ENCODE measurements around the gene HAUS6. TPM values are rescaled to one million over a fixed set of nuclear protein-coding genes. Genes with fewer than 3 reads are reported as not detected.
"Not testable (repeated sequence)": the region's sequence is repeated elsewhere in the genome, so short reads cannot be mapped to it uniquely, and the experiment has no call there.

HAUS6 gene
- total and polyA plus RNA-seq, 7 donors: 2.4 to 10.9 (median 4.5) TPM

DNA sequence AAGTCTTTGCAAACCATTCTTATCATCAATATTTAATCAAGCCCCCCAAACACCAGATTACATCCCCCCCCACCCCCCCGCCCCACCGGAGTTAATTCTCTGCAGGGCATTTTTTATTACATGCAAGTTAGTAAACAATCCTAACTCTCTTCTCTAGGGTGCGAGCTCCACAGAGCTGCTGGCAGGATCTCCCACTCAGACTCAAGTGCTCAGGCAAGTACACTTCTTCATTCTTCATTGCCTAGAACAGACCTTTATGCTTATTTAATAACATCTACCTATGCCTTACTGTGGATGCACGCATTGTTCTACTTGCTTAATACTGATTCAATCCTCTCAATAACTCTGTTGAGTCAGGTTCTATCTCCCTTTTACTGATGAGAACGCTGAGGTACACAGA is 79.6 kb downstream of the HAUS6 start:
- TF ChIP-seq, protein P1, sequence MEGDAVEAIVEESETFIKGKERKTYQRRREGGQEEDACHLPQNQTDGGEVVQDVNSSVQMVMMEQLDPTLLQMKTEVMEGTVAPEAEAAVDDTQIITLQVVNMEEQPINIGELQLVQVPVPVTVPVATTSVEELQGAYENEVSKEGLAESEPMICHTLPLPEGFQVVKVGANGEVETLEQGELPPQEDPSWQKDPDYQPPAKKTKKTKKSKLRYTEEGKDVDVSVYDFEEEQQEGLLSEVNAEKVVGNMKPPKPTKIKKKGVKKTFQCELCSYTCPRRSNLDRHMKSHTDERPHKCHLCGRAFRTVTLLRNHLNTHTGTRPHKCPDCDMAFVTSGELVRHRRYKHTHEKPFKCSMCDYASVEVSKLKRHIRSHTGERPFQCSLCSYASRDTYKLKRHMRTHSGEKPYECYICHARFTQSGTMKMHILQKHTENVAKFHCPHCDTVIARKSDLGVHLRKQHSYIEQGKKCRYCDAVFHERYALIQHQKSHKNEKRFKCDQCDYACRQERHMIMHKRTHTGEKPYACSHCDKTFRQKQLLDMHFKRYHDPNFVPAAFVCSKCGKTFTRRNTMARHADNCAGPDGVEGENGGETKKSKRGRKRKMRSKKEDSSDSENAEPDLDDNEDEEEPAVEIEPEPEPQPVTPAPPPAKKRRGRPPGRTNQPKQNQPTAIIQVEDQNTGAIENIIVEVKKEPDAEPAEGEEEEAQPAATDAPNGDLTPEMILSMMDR (IDR thresholded peaks at IDR 0.05): no peak
- no peak overlapping the region for H3K27ac ChIP-seq
- no peaks in the 10 kb centered on the region for H3K9me3 ChIP-seq
- peaks cover 0 to 3% (median 2%) of the 10 kb centered on the region in 3 donors for H3K27me3 ChIP-seq (ENCODE audit: insufficient read depth in 3 of 3, low read length in 2 of 3)
- intact Hi-C loops (cut with DNase I): loop anchor here in 1 of 2 donors (10.0 kb wide), 1 partner anchor 1208 kb away; no protein-coding TSS in a partner anchor
- no peak overlapping the region for H3K4me3 ChIP-seq
- H3K4me1 ChIP-seq: no peaks in the 10 kb centered on the region
- no peaks in the 10 kb centered on the region for H3K36me3 ChIP-seq (ENCODE audit: insufficient read depth in 1 of 2, low read depth in 1 of 2)
- ATAC-seq: no peak
- WGBS, 3 donors: 60 to 76% (median 67%) methylated on average over 5 of the region's 5 CpGs
- DNase-seq: no peak

- ATAC-seq (no peak), DNase-seq (no peak)
- WGBS, 3 donors: 96 to 100% (median 100%) methylated on average over 2 of the region's 2 CpGs
- H3K9me3 ChIP-seq: no peaks in the 10 kb centered on the region
- peaks cover 0 to 3% (median 2%) of the 10 kb centered on the region in 3 donors for H3K27me3 ChIP-seq (ENCODE audit: insufficient read depth in 3 of 3, low read length in 2 of 3)
- H3K4me3 ChIP-seq: no peak overlapping the region
- H3K27ac ChIP-seq: no peak overlapping the region
- intact Hi-C loops (cut with DNase I): loop anchor here in 1 of 2 donors (10.0 kb wide), 1 partner anchor 1207 kb away; no protein-coding TSS in a partner anchor
- TF ChIP-seq, protein P1 (IDR thresholded peaks at IDR 0.05): no peak
- no peaks in the 10 kb centered on the region for H3K4me1 ChIP-seq
- H3K36me3 ChIP-seq (ENCODE audit: insufficient read depth in 1 of 2, low read depth in 1 of 2): no peaks in the 10 kb centered on the region
Measured at GRCh38 chr9:19022206-19022605, 80.5 kb downstream of the HAUS6 start.

DNA sequence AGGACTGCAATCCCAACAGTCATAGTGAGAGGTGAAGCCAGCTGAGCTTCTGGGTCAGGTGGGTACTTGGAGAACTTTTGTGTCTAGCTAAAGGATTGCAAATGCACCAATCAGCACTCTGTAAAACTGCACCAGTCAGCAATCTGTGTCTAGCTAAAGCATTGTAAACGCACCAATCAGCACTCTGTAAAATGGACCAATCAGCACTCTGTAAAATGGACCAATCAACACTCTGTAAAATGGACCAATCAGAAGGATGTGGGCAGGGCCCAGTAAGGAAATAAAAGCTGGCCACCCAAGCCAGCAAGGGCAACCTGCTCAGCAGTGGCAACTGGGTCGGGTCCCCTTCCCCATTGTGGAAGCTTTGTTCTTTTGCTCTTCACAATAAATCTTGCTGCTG is 81.1 kb downstream of the HAUS6 start:
- 91 to 97% (median 94%) methylated on average over 2 of the region's 2 CpGs for WGBS, 3 donors
- H3K4me1 ChIP-seq; DNase-seq; H3K4me3 ChIP-seq; H3K9me3 ChIP-seq; ATAC-seq; H3K27me3 ChIP-seq (ENCODE audit: insufficient read depth in 3 of 3, low read length in 2 of 3); H3K36me3 ChIP-seq (ENCODE audit: insufficient read depth in 1 of 2, low read depth in 1 of 2); H3K27ac ChIP-seq: not testable (repeated sequence)
- intact Hi-C loops (cut with DNase I): loop anchor here in 1 of 2 donors (10.0 kb wide), 1 partner anchor 1207 kb away; no protein-coding TSS in a partner anchor

- intact Hi-C loops (cut with DNase I): loop anchor here in 1 of 2 donors (10.0 kb wide), 1 partner anchor 1206 kb away; no protein-coding TSS in a partner anchor
- no peak for DNase-seq
- Histone ChIP-seq H3K27ac (no peak overlapping the region), H3K36me3 (ENCODE audit: insufficient read depth in 1 of 2, low read depth in 1 of 2) (no peaks in the 10 kb centered on the region), H3K9me3 (no peaks in the 10 kb centered on the region), H3K4me1 (no peaks in the 10 kb centered on the region), H3K27me3 (ENCODE audit: insufficient read depth in 3 of 3, low read length in 2 of 3) (peaks cover 0 to 3% (median 2%) of the 10 kb centered on the region in 3 donors), H3K4me3 (no peak overlapping the region)
- no peak for ATAC-seq
- WGBS, 3 donors: 75 to 80% (median 76%) methylated on average over 3 of the region's 3 CpGs
- TF ChIP-seq, protein P1 (IDR thresholded peaks at IDR 0.05): no peak
Measured at GRCh38 chr9:19020886-19021455, 81.7 kb downstream of the HAUS6 start.

DNA sequence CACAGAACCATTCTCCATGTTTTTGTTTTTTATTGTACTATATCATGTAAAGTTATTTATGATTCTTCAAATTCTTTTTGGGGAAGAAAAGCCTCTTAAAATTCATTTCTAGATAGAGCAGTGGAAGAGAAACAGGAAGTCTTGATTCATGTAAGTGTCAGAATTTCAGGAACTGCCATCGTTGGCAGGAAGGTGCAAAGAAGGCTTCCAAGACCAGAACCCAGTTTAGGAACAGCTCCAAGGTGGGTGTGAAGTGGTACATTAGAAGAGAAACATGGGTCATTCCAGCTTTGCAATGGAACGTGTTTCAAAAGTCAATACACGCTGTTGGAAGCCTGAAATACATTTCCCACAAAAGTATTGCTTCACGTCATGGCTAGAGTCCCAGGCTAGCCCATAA is 84.5 kb downstream of the HAUS6 start:
- Histone ChIP-seq H3K27ac (no peak overlapping the region), H3K4me1 (no peaks in the 10 kb centered on the region), H3K9me3 (no peaks in the 10 kb centered on the region), H3K36me3 (ENCODE audit: insufficient read depth in 1 of 2, low read depth in 1 of 2) (no peaks in the 10 kb centered on the region), H3K4me3 (no peak overlapping the region), H3K27me3 (ENCODE audit: insufficient read depth in 3 of 3, low read length in 2 of 3) (peaks cover 0 to 3% (median 2%) of the 10 kb centered on the region in 3 donors)
- WGBS, 3 donors: 50 to 64% (median 55%) methylated on average over 4 of the region's 4 CpGs
- intact Hi-C loops (cut with DNase I): no loop called here
- DNase-seq (no peak), ATAC-seq (no peak)
- TF ChIP-seq, protein P1 (IDR thresholded peaks at IDR 0.05): no peak
